OCI-LY7 (cell line): Measurements from ENCODE around the gene ACVR2A.

Experiments used
- CTCF ChIP-seq: fragments of 200-600 bp; sonication (generic); conservative IDR thresholded peaks from 2 replicates; pipeline ENCODE4 v1.5.1; 2014; ENCODE audit warnings: mild to moderate bottlenecking, antibody characterized with exemption, low read length, moderate library complexity, mixed read lengths
- EZH2phosphoT487 ChIP-seq: fragments of 200-600 bp; sonication (generic); IDR thresholded peaks from 2 replicates; pipeline ENCODE4 v1.6.1; 2018; ENCODE audit warnings: low read depth, borderline replicate concordance, mild to moderate bottlenecking, mixed run types, antibody characterized with exemption, low read length, moderate library complexity, mixed read lengths

GRCh38 chr2:147917161-147917560, 72.3 kb downstream of the ACVR2A start:
- no peak for TF ChIP-seq CTCF
- TF ChIP-seq EZH2phosphoT487, result no peak
